GM21528 (cell line): ENCODE measurements around the gene RYR2.
"Not testable (repeated sequence)": the region's sequence is repeated elsewhere in the genome, so short reads cannot be mapped to it uniquely, and the experiment has no call there.

Source experiments
- ATAC-seq: cut with Tn5 transposase; IDR thresholded peaks from one replicate; pipeline ENCODE4 v1.9.1; 2021; ENCODE audit warnings: mild to moderate bottlenecking, moderate library complexity; ENCODE audit not compliant: unreplicated experiment, low FRiP score

RYR2 gene

DNA sequence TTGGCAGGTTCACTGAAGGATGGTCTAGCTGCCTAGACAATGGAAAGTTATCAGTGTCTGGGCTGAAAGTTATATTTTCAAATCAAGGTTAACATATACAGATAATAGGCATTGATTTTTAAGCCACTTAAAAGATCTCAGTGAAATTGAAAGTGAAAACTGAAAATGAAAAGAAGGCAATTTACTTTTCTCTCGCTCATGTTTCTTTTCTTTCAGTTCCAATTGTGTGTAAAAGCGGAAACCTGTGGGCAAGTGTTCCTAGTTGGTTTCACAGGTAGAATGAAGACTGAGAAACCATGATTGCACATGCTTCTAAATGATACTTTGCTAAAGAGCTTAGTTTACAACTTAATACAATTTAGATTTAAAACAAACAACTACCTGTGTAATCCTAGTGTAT is 465.0 kb downstream of the RYR2 start:
- ATAC-seq, result peak; percentile 93

DNA sequence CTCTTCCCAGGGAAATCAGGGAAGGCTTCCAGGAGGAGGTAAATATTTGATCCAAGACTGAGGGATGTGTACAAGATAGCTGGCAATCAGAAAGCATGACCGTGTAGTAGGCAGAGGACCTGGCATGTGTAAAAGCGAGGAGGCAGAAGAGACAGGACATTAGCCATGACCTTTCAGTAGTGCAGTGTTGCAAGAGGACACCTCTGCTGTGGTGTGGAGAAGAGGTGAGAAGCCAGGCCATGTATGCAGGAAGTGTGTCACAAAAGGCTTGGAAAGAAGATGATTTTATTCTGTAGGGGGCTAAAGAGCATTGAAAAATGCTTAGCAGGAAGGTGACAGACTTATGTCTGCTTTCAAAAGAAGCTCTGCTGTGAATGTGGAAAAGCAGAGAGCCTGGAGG is 467.8 kb downstream of the RYR2 start:
- ATAC-seq, result no peak

DNA sequence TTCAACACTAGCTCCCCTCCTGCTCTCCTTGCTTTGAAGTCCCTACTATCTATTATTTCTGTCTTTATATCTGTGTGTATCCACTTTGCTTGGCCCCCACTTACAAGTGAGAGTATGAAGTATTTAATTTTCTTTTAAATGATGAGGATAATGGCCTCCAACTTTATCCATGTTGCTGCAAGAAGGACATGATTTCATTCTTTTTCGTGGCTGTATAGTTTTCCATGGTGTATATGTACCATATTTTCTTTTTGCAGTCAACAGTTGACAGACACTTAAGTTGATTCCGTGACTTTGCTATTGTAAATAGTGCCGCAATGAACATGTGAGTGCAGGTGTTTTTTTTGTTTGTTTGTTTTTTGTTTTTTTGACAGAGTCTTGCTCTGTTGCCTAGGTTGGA is 483.1 kb downstream of the RYR2 start:
- ATAC-seq, result no peak

DNA sequence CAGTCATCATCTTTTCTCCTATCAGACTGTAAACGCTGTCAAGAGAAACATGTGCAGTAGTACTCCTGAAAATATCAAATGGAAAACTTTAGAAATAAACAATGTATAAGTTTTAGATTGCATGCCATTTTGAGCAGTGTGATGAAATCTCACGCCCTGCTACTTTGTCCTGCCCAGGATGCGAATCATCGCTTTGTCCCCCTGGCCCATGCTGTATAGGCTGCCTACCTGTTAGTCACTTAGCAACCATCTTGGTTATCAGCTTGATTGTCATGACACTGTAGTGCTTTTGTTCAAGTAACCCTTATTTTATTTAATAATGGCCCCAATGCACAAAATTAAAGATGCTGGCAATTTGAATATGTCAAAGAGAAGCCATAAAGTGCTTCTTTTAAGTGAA is 485.8 kb downstream of the RYR2 start:
- no peak for ATAC-seq

DNA sequence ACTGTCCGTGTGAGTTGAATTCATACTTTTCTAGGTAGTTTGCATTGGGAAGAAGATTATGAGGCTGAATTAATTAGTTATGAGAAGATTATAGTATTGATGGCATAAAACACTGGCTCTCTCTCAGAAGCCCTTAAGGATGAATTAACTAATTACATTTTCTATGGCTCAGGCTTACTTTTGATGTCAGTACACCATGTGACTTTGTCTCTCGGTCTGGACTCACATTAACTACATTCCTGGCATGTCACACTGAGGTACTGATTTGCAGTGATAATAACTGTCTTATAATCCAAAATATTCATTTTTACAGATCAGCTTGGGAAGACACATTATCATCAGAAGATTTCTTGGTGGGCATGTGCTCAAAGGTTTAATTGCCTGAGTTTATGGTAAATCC is 486.6 kb downstream of the RYR2 start:
- no peak for ATAC-seq

DNA sequence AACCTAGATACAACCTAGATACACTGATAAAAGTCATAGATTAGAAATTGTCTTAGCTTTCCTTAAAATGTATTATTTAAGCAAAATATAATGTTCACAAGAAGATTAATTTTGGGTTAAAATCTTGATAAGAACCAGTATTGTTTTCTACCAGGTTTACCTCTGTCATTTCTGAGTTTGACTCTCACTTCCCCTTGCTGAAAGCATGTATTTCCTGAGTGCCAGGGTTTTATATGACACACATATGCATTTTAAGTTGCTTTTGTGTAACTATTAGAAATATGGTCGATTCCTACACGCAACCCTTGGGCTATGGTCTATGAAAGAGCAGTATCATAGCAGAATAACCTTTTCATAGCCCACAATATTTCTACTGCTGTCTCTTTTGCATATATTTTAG is 497.1 kb downstream of the RYR2 start:
- no peak for ATAC-seq

DNA sequence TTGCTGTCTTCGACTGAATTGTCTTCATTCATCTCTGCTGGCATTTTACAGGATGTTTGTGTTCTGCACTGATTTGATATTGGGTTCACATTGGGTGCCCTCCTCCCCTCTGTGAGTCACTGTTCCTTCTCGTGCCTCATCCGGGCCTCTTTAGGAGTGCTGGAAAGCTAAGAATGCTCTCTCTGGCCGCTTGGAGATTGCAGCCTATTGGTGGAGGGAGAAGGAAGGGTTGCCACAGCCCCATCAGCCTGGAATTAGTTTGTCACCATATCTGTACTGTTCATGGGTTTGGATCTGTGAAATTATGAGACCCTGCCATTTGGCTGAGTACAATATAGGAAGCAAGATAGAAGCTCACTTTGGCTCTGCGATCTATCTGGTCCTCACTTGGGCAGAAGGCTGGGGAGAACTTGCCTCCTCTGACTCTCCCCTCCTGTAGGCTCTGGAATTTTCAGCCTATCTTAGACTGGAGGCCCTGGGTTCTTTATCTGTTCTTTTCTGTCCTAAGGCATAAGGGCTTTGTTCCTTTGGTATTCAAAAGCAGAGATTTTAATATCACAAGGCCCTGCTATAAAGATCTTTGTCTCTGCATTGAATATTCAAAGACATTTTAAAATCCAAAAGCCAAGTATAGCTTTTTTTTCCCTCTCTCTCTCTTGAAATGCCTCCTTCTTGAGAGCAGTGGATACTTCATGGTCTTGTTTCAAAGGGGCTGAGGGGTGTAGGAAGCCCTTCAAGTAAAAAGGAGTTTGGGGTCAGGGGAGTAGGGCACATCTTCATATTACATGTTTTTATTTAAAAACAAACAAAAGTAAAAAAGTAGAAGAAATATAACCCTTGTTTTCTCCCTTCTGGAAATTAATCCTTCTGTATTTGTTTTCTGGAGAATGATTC is 500.8 kb downstream of the RYR2 start:
- ATAC-seq, result no peak

DNA sequence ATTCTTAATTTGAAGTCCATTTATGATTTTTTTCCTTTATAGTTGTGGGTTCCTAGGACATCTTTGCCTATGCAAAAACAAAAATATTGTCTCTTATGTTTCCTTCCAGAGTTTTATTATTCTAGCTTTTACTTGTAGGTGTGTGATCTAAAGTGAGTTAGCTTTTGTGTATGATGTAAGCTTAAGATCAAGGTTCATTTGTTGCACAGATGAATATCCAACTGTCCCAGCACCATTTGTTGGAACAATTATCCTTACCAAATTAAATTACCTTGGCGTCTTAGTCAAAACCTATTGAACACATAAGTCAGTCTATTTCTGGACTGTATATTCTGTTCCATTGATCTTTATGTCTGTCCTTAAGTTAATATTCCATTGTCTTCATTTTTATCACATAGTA is 511.1 kb downstream of the RYR2 start:
- no peak for ATAC-seq

DNA sequence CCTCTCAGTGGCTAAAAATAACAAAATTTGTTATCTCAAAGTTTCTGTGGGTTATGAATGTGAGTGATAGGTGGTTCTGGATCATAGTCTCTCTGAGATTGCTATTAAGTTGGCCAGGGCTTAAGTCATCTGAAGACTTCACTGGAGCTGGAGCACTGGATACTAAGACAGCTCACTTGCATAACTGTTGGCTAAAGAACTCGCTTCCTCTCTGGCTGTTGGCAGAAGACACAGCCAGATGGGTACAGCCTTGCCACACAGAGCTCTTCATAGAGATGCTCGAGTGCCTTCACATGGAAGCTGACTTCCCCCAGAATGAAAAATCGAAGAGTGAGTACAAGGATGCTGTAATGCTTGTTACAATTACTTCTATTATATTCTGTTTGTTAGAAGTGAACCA is 514.9 kb downstream of the RYR2 start:
- no peak for ATAC-seq

DNA sequence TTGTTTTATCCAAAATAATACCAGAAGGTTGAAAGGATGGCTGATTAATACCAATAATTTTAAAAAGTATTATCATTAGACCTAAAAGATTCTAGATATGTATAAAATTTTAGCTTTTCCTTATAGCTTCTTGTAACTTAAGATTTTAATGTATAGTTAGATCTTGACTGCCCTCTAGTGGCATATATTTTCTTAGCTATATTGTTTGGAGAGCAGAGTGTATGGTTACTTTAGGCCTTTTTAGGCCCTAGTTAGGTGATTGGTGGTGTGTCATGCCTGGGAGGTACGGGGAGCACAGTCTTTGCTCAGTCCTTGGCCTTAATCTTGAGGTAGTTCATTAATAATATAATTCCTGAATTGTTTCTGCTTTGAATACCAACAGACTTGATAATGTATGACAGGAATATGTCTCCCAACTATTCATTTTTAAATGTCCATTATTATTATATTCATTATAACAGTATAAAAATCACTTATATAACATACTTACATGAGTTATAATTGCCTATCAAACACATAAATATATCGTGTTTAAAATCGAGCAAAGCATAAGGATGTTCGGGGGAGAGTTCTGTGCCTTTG is 520.3 kb downstream of the RYR2 start:
- ATAC-seq, result peak; percentile 87

DNA sequence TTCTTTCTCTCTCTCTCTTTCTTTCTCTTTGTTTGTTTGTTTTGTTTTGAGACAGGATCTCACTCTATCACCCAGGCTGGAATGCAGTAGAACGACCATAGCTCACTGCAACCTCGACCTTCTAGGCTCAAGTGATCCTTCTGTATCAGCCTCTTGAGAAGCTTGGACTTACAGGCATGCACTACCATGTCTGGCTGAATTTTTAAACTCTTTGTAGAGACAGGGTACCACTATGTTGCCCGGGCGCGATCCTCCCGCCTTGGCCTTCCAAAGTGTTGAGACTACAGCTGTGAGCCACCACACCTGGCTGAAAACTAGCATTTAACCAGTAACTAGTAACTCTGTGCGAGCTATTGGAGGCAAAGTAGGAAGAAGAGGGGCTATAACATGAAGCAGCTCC is 523.3 kb downstream of the RYR2 start:
- ATAC-seq, result no peak

DNA sequence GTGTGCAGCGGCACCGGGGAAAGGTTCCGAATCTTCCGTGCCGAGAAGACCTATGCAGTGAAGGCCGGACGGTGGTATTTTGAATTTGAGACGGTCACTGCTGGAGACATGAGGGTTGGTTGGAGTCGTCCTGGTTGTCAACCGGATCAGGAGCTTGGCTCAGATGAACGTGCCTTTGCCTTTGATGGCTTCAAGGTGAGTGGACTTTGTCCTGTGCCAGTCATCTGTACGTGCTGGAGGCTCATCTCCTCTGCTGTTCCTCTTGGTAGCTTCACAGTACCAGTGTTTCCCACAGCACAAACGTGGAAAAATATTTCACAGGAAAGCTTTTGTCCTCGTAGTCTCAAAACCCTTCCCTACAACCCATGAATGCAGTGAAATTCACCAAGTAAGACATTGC is 524.6 kb downstream of the RYR2 start:
- no peak for ATAC-seq

DNA sequence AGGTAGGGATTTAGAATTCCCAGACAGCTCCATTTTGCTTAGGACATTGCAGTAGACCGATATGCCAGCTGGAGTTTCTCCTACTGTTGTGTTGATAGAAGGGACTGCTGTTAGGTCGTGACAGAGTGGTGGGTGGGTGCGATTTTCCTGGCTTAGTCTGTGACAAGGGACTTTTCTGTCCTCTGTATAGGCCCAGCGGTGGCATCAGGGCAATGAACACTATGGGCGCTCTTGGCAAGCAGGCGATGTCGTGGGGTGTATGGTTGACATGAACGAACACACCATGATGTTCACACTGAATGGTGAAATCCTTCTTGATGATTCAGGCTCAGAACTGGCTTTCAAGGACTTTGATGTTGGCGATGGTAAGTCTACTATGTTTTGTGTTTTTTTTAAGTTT is 527.0 kb downstream of the RYR2 start:
- ATAC-seq, result no peak

DNA sequence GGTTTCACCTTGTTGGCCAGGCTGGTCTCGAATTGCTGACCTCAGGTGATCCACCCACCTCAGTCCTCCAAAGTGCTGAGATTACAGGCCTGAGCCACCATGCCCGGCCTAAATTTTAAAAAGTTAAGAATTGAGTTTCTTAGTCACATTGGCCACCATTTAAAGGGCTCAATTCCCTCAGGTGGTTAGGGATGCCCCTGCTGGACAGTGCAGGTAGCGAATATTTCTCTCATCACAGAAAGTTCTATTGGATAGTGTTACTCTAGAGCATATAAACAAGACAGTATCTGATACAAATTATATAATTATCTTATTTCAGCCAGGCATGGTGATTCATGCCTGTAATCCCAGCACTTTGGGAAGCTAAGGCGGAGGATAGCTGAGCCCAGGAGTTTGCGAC is 528.5 kb downstream of the RYR2 start:
- no peak for ATAC-seq

DNA sequence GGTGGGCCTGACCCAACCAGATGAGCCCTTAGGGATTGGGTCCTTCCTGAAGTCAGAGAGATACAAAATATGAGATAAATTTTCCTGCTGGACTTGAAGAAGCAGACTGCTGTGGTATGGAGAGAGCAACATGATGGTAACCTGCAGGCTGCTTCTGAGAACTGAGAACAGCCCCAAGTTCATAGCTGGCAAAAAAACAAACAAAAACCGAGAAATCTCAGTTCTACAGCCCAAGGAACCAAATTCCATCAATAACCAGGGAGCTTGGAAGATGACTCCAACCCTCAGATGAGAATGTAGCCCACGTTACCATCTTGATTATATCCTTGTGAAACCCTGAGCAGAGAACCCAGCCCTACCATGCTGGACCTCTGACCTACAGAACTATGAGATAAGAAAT is 532.6 kb downstream of the RYR2 start:
- ATAC-seq, result no peak

DNA sequence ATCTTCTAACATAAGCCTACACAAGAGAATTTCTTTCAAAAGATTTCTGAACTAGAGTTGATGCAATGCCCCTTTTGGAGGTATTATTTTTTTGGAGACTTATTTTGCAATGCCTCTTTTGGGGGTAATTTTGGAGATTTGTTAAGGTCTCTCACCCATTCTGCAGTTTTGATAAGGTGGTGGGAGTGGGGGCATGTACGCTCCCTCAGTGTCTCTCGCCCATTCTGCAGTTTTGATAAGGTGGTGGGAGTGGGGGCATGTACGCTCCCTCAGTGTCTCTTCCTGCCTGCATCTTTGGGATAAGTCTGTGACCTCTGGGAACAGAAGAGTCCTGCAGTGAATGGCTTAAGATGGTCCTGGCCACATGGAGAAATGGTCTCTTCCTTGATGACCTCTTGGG is 536.6 kb downstream of the RYR2 start:
- no peak for ATAC-seq

DNA sequence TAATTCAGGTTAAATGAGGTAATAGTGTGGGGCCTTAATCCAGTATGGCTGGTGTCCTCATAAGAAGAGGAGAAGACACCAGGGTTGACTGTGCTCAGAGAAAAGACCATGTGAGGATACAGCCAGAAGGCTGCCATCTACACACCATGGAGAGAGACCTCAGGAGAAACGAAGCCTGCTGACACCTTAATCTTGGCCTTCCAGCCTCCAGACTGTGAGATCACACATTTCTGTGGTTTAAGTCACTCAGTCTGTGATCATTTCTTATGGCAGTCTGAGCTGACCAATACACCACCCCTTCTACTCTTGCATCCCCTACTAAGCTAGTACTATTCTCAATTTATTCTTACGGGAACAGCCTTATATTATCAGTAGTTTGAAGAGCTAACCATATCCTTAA is 538.7 kb downstream of the RYR2 start:
- no peak for ATAC-seq

DNA sequence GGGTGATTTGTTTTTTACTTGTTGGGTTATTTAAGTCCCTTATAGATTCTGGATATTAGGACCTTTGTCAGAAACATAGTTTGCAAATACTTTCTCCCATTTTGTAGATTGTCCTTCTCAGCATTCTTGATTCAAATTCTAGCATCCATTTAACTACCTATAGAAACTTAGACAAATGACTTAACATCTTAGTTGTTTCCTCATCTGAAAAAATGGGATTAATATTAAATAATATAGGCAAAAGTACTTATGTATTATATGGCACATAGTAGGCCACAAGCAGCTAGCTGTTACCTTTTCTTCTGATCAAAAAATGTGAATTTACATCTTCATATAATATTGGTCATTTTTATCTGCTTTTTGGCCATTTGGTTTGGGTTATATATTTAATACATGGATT is 541.3 kb downstream of the RYR2 start:
- no peak for ATAC-seq

DNA sequence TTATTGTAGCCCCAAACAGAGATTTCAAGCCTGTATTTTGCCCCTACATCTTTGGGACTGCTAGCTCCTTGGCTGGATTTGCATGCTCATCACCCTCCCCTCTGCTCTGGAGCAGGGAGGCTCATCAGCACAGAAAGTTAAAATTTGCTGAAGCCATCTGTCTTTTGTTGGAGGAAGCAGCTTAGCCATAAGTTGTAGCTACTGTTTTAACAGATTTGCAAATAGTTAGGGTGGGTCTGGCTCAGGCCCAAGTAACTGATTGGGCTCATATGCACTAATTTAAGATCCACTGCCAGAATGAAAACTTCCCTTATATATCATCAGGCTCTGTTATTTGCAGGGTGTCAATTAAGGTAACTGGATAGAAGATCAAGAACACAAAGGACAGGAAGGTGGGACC is 541.8 kb downstream of the RYR2 start:
- ATAC-seq, result no peak

DNA sequence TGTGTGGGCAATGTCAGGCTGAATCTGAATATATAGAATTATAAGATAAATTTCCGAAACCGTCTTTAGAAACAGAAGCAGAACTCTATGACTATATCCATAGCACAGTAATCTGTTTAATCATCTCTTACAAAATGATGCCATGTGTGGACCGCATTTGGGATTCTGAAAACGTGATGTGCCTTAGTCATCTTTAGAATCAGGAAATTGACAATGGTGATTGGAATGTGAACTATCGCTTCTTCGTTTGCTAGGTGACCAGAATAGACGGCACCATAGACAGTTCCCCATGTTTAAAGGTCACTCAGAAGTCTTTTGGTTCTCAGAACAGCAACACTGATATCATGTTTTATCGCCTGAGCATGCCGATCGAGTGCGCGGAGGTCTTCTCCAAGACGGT is 548.4 kb downstream of the RYR2 start:
- ATAC-seq, result no peak

DNA sequence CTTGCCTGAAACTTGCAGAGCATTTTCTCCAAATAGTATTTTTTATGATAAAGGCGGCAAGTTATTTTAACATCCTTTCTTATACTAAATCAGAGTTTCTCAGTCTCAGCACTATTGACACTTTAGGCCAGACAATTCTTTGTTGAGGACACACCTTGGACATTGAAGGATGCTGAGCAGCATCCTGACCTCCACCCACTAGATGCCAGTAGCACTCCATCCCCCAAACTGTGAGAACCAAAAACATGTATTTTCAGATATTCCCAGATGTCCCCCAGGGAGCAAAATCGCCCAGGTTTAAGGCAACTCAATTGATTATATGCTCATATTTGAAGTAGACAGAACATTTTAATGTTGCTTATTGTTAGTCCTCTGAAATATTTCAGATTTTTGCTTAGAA is 549.4 kb downstream of the RYR2 start:
- no peak for ATAC-seq

DNA sequence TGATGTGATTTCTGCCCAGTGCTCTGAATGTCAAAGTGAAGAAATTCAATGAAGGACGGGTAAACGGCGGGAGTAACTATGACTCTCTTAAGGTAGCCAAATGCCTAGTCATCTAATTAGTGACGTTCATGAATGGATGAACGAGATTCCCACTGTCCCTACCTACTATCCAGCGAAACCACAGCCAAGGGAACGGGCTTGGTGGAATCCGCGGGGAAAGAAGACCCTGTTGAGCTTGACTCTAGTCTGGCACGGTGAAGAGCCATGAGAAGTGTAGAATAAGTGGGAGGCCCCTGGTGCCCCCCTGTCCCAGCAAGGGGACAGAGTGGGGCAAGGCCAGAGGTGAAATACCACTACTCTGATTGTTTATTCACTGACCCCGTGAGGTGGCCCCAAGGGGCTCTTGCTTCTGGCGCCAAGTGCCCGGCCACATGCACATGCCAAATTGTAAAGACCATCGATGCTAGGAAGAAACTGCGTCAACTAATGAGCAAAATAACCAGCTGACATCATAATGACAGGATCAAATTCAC is 561.1 kb downstream of the RYR2 start:
- not testable (repeated sequence) for ATAC-seq
